SK-N-DZ (cell line): ENCODE measurements around the gene PTPRG.

ENCODE experiments used
- DNase-seq: peaks from one replicate; pipeline ENCODE4 v3.0.0-alpha.2; 2015; ENCODE audit warnings: low spot score

The PTPRG gene

DNA sequence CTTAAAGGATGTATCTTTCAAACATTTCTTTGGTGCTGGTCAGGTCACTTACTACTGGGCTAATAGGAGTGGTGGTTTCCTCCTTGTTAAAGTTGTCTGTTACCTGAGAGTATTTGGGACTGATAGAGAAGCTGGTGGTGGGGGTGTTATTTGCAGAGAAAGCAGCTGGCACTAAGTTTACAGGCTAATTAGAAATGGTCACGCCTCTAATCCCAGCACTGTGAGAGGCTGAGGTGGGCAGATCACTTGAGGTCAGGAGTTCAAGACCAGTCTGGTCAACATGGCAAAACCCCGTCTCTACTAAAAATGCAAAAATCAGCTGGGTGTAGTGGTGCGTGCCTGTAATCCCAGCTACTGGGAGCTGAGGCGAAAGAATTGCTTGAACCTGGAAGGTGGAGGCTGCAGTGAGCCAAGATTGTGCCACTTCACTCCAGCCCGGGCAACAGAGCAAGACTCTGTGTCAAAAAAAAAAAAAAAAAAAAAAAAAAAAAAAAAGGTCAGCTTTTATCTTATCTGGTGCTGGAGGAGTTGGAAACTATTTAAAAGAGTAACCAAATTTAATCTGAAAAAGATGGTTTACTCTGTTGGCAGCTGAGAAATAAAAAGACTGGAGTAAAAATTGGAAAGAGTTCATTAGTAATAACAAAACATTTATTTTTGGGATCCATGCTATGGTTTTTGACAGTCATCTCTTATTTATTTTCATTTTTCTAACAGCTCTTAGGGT lies 332.6 kb downstream of the PTPRG start:
- no peak for DNase-seq

DNA sequence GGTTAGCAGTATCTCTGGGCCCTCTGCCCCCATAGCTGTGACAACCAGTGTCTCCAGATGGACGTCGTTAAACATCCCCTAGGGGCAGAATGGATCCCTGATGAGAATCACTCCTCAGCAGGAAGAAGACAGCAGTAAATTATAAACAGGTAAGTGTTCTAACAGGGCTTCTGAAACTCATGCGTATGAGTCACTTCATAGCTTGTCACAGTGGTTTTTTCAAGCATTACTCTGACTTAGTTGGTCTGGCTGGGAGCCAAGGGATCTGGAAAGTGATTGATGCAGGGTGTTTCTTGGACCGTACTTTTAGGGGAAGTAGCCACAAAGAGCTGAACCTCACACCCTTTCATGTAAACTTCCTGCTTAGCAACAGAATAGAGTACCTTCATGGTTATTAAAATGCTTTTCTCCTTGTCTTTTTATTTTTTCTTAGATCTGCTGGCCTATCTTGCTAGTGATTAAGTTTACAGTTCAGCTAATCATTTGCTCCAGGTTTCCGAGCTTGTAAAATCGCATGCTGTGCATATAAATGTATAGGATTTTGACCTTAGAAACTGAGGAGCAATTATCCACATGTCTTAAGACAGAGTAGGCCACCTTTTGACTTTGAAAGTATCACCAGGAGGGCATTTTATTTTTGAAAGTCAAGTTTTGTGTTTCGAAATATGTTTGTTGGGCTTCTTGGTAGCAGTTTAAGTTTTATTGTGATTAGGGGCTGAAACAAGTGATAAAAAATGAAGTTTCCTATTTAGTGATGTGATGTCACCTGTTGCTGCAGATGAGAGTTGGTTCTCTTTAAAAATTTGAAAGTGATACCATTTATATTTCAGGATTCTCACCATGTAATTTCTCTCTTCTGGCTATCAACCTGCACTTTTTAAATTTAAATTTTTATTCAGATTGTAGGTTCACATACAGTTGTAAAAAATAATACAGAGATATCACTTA lies 333.9 kb downstream of the PTPRG start:
- DNase-seq = peak; percentile 75

DNA sequence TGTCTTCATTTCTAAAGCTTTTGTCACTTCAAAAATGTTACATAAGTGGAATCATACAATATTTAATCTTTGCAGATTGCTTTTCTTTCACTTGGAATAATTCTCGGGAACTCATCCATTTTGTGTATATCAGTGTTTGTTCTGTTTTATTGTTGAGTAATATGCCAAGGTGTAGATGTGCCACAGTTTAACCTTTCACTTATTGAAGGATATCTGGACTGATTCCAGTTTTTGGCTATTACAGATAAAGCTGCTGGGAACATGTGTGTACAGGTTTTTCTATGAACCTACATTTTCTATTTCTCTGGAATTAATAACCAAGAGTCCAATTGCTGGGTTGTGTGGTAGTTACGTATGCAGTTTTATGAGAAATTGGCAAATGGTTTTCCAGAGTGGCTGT lies 334.9 kb downstream of the PTPRG start:
- no peak for DNase-seq

DNA sequence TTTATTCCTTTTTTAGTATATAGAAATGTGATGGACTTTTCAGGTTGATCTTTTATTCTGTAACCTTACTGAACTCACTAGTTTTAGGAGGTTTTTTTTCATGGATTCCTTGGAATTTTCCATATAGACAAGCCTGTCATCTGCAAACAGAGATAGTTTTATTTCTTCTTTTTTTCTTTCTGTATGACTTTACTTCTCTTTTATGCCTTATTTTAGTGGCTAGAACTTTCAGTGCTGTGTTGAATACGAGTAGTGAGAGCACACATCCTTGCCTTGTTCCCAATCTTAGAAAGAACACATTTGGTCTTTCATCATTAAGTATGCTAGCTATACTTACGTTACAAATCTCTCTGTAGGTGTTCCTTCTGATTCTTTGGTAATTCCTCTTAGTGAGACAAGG lies 336.5 kb downstream of the PTPRG start:
- DNase-seq = no peak

DNA sequence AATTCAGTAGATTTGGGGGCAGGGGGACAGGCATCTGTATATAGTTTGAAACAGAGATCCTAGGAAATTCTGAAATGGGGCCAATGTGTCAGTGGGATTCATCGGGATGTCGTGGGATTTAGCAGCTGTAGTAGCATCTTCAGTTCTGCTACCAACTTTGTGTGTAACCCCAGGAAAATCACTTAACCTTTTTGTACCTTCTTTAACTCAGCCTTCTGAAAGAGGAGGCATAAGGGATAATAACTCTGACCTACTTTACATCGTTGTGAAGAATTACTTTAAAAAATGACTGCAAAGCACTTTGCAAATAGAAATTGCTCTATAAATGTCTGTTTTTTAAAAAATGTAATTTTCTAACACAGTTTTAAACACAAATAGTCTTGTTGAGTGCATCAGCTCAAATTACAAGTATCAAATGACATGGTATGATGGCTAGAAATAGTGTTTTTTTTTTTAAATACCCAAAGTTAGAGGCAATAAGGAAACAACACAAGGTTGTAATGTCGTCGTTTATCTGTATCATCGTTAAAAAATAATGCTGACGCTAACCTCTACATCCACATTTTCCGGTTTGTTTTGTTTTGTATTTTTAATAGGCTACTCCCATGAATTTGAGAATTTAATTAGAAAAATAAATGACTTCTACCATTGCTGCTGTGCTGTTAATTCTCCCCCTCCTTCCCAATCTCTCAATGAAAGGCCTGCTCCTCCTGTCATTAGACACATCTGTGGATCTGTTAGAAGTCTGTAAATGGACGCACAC lies 338.5 kb downstream of the PTPRG start:
- no peak for DNase-seq

DNA sequence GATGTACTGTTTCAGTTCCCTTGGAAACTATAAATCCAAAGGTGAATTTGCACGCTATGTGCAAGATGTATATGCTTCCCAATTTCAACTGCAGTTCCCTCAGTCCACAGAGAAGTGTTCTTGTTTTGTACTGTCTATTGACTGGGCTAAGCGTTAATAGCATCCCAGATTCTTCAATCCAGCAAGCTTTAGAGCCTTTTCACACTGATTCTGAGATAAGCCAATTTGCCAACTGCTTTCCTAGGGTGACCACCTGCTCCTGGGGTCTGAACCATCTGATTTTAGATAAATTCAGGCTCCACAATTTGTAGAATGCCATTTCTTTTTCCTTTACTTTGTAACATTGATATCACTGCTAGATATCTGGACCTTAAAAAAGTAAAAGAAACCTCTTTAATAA lies 340.1 kb downstream of the PTPRG start:
- DNase-seq = no peak

DNA sequence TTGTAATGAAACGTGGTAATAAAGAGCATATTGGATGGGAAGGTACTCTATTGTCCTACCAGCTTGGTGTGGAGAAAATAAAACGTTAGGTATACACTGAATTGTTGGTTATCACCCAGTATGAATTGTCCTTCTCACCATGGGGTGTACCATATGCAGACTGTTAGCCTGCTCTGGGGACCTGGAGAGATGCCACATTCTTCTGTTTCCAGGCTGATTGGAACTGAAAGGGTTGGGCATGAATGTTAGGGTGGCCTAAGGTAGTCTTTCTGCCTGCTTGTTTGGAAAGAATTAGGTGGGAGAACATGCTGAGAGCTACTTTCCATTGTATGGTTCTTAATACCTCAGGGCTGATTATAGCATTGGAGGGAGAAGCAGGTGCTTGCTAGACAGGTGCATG lies 340.6 kb downstream of the PTPRG start:
- DNase-seq = no peak

DNA sequence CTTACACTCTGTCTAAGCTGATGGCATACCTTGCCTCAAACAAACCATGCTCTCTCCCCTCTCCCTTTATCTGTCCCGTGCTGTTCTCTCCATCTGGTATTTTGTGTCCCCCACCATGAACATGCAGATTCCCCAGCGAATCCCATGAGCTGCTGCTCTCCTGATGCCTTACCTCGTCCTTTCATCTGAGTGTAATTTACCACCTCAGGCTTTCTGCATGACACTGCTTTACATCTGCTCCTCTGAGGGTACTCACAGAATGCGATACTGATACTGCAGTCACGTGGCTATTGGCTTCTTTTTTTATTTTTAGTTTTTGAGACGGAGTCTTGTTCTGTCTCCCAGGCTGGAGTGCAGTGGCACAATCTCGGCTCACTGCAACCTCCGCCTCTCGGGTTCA lies 341.7 kb downstream of the PTPRG start:
- DNase-seq = no peak

DNA sequence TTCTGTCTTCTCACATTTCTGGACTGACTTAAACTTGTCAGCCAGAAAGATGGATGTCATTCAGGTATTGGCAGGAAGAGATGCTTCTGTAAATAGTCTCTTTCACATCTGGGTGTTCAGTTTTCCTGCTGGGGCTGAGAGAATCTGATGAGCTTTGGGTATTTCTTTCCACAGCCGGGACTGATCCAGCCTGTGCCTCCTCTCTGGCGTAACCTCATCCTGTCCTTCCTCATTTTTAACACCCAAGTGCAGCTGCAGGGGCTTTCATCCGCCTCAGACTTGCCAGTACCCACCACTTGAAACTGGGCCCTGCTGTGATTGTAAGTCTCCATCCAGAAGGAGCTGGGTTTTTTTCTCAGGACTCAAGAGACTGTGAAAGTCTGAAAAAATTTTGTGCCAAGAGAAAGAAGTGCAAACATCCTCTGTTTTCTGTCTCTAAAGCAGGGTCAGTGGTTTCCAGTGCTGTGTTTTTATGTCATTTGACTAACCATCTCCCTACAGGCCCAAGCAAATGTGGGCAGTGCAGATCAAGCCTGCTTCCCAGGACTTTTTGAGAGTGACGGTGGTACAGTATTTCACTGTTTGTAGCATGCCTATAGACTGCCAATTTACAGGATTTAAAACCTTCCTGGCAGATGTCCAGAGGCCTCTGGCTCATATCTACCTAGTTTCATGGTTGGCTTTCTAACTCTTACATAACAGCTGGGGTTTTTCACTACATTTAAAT lies 342.7 kb downstream of the PTPRG start:
- no peak for DNase-seq

DNA sequence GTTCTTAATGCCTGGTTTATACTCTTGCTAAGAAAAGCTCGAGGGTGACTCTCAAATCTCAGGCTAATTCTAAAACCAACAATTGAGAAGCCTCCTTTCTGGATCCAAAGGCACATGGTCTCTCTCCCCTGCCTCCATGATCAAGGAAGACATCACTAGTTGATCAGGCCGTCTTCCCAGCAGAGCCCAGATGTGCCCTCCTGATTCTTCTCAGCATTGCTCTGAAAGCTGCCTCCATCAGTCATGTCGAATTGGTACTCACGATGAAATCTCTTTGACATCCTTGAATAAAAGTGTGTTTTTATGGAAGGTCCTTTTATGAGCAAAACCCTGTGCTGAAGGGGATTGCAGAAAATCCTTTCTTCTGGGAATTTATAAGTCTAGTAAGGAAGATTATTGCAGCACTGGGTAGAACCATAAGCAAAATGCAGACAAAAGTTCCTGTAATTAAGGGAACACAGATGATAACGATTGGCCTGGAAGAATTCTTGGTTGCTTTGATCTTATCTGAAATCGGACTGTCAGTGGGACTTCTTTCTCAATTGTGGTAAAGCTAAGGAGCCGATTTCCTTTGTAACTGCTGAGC lies 345.9 kb downstream of the PTPRG start:
- DNase-seq = peak; percentile 27

DNA sequence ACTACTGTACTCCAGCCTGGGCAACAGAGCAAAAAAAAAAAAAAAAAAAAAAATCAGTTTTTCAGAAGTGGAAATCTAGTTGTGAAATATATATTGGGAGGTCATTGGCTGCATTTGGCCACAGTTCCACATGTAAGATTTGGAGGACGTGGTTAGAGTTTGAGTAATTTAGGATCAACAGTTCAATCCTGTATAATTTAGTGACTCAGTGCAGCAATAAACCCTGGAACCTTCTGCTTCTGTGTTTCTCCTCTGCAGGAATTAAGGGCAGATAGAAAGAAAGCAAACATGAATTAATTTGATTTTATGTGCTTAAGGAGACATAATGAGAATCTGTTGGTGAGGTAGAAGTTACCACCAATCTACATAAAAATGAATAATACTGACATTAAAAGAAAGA lies 347.0 kb downstream of the PTPRG start:
- DNase-seq = no peak

DNA sequence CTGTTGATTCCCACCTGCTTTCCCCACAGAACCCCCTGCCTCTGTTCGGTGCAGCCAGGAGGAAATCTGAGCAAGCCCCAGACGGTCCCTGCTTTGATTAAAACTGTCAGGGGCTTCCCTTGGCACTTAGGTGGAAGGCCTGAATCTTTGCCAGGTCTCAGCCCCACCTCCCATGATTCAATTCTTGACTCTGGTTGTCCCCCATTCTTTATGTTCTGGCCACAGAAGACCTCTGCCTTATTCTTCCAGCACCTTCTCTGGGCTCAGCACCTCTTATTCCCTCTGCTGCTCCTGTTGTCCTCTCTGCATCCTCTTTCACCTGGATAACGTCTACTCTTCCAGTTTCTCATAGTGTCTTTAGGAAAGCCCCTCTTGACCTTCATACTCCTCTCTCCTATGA lies 349.4 kb downstream of the PTPRG start:
- no peak for DNase-seq

DNA sequence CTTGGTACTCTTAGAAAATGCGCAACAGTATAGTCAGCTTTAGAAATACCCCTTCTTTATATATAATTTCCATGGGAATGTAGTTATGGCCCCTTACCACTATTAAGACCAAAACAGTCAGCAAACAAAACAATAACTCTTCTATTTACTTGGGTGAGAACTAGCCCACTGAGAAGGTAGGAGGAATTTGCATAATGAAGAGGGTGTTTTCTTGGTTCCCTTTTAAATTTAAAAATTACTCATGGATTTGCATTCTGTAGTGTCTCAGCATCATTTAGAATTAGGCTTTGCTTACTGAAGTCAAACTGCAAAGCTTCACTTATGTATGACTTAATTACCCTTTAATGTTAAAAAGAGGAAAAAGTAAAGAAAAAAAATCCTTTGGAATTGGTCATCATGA lies 350.8 kb downstream of the PTPRG start:
- no peak for DNase-seq

DNA sequence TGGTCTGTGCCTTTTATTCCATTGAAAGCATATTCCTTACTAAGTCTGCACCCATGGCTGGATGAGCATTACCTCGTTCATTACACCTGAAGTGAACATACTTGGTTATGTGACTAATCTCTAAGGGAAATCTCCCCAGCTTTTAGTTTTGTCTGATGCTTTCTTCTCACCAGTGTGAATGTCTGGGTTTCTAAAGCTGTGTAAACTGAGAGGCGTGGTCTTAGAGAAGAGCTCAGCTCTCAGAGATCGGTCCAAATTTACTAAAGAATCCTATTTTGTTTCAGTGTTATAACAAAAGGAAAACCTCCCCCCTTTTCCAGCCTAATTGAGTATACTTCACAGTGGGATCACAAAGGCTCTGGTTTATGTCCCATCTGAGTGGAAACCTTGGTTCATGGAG lies 352.3 kb downstream of the PTPRG start:
- DNase-seq = no peak

DNA sequence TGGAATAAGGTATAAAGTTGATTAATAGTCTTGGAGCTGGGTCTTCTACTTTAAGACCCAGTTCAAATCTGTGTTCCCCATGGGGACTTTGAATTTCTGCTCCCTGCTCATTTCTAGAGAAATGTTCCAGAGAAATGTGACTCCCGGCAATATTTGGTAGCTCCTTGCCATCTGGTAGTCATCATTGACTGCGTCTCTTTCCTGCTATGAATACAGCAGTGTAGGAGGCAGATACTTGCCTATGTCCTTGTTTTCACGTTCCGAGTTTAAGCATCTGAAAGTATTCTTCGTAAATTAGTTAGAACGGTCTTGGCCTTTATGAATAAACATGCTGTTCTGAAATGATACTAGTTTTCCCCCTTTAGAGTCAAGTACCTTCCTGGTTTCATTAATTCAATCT lies 352.9 kb downstream of the PTPRG start:
- DNase-seq = no peak

DNA sequence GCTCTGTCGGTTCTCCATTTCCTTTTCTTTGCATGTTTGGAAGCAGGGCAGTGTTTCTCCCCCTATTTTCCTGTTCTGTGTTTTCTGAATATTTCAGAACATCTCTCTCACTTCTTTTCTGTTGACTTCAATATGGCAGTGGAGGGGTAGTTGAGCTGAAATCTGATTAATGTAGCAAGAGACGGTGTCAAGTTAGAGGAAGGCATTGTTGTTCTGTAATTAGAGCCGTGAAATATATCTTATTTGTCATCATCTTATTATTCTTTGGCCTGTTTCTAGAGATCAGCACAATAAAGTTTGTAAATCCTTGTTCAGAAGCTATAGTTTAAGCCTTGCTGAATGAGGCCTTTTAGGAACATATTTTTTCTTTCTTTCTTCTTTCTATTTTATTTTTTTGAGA lies 353.9 kb downstream of the PTPRG start:
- DNase-seq = no peak

DNA sequence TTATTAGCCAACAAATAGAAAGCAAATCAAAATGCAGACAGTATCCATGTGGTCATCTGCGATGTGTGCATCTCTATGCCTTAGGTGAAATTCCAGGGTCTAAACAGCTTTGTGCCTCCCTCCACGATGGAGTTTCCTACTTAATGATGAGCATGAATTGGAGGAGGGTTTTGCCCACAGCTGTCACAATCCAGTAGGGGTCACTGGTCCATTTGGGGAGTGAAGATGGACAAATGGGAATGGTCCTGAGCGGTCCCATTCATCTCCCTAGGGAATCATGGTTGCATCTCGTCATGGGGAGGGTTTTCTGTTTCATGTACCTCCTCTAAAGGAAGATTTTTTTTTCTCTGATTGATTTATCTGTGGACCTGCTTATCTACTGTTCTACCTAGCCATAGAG lies 358.0 kb downstream of the PTPRG start:
- DNase-seq = no peak

DNA sequence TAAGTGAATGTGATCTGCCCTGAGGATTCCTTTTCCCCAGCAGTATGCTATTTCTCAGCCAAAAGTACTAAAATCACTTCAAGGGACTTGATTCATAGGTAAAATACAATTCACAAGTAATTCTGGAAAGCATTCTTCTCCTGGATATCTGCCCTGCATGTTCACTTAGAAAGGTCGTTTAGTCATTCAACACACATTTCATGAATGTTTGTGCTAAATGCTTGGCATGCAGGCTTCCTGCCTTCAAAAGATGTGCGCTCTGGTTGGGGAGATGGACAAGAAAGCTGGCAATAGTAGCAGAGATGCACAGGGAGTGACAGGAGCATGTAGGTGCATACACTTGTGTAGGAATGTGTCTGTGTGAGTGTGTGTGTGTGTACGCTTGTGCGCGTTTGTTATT lies 360.7 kb downstream of the PTPRG start:
- no peak for DNase-seq

DNA sequence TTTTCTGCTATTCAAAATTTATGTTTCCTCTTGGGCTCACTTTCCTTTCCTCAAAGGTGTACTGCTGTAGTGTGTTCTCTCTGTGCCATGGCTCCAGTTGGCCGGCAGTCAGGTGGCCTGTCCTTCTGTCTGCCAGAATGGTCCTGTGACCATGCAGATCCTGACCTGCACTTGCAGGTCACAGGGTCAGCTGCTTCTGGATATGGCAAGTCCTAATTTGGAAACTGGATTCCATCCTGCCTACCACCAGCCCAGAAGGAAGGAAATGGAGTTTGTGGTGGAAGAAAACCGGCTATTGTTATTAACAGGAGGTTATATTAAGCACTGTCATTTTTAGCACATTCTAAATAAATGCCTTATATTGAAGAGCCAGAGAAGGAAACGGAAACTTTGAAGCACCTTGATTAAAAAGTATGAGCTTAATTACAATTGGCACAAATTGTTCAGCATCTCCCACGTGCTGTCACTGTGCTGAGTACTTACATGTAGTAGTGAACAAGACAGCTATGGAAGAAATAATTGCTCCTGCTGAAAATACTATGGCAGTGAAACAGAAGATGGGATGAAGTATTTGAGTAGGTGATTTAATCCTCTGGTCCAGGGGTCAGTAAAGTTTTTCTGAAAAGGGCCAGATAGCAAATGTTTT lies 362.8 kb downstream of the PTPRG start:
- no peak for DNase-seq

DNA sequence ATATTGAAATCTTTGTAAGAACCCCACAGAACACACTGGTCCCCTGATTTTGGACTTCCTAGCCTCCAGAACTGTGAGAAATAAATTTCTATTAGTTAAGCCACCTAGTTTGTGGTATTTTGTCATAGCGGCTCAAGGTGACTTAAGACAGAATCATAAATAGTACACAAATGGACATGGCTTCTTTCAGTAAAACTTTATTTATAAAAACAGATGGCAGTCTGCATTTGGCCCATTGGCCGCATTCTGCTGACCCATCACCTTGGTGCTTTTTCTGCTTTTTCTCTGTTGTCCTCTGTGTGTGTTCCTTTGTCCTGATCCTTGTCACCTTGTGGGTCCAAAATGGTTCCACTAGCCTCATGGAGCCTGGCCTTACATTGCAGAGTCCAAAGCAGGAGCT lies 363.6 kb downstream of the PTPRG start:
- DNase-seq = no peak

DNA sequence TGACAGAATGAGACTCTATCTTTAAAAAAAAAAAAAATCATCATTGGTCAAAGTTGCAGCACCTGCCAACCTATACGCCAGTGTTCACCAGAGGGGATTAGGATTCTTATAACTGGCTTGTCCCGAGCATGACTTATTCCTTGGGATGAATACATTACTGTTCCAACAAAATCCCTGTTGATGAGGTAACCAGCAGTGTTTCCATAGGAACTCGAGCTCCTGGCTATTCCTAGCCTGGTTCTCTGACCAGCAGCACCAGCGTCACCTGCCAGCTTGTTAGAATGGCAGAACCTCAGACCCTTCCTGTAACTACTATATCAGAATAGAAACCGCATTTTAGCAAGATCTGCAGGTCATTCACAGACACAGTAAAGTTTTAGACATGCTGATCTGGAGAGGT lies 364.4 kb downstream of the PTPRG start:
- DNase-seq = no peak
